GM18520 (cell line): ENCODE data around the gene EFCAB14.
A peak's percentile ranks its signal among the peaks of the same experiment; 100 is the strongest.
"Not testable (repeated sequence)": the region's sequence is repeated elsewhere in the genome, so short reads cannot be mapped to it uniquely, and the experiment has no call there.

Experiments
- ATAC-seq: cut with Tn5 transposase; IDR thresholded peaks from one replicate; pipeline ENCODE4 v1.9.1; 2021; ENCODE audit not compliant: unreplicated experiment

Gene EFCAB14

GRCh38 chr1:46687921-46688509 lies 30.9 kb downstream of the EFCAB14 start:
- ATAC-seq = no peak

GRCh38 chr1:46687093-46687659 lies 31.7 kb downstream of the EFCAB14 start:
- no peak for ATAC-seq

- ATAC-seq = no peak
Observed at GRCh38 chr1:46686255-46686654, 32.7 kb downstream of the EFCAB14 start.

DNA sequence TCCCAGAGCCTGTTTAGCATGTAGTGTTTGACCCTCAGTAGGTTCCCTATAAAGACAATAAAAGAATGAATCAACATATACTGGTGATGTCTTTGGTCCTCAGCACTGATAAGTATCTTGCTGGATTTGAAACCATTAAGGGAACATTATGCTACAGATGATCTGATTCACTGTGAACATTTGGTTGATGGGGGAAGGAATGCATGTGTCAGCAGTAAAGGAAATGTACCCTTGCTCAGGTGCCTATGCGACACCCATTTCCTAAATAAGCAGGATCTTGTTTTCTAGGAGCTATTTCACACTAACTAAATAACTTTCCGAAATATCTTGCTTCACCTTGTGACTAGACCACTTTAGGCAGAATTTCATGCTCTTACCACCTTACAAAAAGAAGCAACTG lies 34.2 kb downstream of the EFCAB14 start:
- ATAC-seq = no peak

DNA sequence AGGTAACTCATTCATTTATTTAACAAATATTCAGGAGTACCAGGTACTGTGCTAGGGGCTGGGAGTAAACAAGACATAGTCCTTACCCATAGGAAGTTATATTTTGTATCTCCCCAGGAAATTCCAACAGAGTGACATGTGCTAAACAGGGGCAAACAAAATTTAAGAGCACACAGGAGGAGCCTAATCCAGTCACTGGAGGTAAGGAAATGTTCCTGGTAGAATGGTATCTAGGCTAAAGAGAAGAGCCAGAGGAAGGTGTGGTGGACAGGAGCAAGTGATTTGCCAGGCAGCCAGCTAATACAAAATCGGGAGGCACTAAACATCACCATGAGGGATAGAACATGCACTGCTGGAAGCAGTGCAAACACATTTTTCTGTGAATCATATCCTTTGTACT lies 36.9 kb downstream of the EFCAB14 start:
- no peak for ATAC-seq

DNA sequence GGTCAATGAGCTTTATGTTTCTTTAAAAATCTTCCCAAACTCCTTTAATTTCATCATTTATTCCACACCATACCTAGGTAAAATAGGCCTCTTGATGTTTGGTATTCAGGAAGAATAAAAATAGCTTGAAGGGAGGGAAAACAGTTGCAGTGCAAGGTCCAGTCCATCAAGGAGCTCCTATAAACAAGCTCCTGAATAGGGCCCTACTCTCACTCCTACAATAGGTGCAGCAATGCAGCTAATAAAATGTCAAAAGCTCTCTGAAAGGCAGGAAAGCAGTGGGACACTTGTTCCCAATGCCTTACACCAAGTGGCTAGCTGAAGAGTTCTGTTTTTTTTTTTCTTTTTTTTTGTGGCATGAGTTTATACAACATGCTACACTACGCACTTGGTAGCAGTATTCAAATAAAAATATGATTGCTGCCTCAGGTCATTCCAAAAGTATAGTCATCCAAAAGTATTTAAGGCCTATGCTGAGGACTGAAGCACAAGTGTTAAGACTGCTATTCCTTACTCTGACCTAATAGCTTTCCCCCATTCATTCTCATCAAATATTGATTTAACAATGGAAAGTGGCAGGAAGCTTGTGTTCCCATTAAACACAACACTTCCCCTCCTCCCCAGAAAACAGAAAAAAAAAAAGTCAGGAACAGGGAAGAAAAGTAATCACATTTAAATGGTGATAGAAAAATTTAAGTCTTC lies 37.4 kb downstream of the EFCAB14 start:
- no peak for ATAC-seq

- no peak for ATAC-seq
Observed at GRCh38 chr1:46679789-46680573, 38.9 kb downstream of the EFCAB14 start.

DNA sequence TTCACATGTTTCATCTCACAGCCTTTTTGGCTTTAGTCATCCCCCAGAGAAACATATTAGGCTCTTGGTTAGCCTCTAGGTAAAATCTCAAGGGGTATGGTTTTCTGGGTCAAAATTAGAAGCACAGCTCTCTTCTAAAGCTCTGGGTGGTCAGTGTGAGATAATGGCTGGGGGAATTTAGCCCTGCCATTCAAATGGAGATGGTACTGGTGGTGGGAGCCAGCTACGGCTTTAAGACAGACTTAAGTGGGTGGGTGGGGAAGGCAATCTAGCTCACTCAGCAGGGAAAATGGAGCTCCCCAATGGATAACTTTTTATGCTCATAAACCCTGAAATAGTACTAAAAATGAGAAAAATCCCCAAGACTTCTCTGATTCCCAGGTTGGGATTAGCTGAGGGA lies 41.6 kb downstream of the EFCAB14 start:
- ATAC-seq = no peak

- no peak for ATAC-seq
Observed at GRCh38 chr1:46676531-46676930, 42.4 kb downstream of the EFCAB14 start.

DNA sequence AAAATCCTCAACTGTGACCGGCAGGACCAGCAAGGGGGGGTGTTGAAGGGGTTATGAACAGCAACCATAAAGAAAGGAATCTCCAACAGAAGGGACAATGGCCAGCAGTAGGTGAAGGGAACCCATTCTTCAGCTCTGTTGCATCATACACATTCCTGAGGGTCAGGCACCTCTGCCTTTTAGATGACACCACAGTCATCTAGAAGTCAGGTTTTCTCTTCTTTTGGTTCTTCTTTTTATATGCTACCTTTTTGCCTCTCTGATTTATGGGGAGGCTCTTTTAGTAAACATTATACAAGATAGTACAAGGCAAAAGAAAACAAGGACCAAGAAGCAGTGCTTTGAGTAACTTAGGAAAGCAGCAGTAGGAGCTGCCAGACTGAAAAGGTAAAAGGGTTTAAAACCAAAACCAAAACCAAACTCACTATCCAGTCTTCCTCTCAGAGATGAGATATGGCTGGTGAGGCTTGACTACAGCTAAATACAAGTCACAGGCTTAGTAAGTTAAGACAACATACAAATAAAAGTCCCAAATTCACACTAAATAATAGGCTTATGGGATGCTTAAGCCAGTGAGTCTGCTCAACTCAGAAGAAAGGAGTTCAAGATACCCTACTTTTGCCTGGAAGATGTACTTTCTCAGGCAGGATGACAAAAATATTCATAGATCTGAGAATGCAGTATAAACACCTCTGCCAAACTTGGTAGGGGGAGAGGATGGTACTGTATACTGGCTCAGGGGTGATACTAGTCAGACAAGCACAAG lies 43.2 kb downstream of the EFCAB14 start:
- peak; percentile 44 for ATAC-seq

DNA sequence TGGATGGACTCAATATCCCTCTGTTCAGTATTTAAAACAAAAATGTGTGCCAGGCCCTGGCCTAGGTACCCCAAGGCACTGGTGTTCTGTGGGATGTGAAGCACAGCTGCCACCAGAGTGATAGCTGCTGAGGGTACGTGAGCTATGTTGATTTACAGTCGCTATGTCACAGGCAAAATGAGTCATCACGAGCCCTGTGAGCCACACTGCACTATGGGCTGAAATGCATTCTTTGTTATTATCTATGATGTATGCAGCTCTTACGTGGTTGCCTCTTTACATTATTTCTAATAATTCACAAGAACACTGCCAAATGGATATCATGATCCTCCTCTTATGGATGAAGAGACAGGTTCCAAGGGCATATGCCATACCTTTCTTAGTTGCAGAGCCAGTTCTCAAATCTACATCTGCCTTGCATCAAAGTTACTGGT lies 45.1 kb downstream of the EFCAB14 start:
- ATAC-seq = no peak

- ATAC-seq = no peak
Observed at GRCh38 chr1:46672696-46673095, 46.2 kb downstream of the EFCAB14 start.

DNA sequence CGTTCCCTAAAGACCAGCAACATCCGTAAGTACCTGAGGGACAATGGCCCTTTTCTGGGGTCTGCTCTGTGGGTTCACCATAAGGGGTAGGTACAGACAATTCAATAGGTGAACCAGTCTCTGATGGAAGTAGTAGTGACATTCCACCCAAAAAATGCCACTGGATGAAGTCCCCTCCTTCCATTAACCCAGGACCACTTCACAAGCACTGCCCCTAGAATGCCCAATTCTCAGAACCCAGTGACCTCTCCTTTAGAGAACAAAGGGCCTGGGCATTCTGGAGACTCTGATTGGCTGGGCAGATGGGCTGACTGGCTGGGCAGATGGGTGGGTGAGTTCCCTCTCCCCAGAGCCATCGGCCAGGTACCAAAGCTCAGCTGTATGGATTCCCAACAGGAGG lies 47.4 kb downstream of the EFCAB14 start, which contains the start of gene TEX38:
Gene TEX38, plus strand, starts transcription at position 301 of the 400 bp plus-strand sequence. Its CDS starts 81 bp downstream, at position 382.
- no peak for ATAC-seq

GRCh38 chr1:46670134-46670533 lies 48.8 kb downstream of the EFCAB14 start:
- no peak for ATAC-seq

GRCh38 chr1:46667782-46668760 lies 50.8 kb downstream of the EFCAB14 start, which contains the start of gene ATPAF1:
Gene ATPAF1, minus strand, starts transcription at chr1:46668364. Its CDS starts 42 bp downstream, at chr1:46668322.
- ATAC-seq = peak; percentile 64

GRCh38 chr1:46665983-46666382 lies 52.9 kb downstream of the EFCAB14 start:
- ATAC-seq = no peak

DNA sequence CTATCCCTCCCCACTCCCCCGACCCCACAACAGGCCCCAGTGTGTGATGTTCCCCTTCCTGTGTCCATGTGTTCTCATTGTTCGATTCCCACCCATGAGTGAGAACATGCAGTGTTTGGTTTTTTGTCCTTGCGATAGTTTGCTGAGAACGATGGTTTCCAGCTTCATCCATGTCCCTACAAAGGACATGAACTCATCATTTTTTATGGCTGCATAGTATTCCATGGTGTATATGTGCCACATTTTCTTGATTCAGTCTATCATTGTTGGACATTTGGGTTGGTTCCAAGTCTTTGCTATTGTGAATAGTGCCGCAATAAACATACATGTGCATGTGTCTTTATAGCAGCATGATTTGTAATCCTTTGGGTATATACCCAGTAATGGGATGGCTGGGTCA lies 56.0 kb downstream of the EFCAB14 start:
- not testable (repeated sequence) for ATAC-seq

GRCh38 chr1:46660116-46660515 lies 58.8 kb downstream of the EFCAB14 start:
- peak; percentile 81 for ATAC-seq

DNA sequence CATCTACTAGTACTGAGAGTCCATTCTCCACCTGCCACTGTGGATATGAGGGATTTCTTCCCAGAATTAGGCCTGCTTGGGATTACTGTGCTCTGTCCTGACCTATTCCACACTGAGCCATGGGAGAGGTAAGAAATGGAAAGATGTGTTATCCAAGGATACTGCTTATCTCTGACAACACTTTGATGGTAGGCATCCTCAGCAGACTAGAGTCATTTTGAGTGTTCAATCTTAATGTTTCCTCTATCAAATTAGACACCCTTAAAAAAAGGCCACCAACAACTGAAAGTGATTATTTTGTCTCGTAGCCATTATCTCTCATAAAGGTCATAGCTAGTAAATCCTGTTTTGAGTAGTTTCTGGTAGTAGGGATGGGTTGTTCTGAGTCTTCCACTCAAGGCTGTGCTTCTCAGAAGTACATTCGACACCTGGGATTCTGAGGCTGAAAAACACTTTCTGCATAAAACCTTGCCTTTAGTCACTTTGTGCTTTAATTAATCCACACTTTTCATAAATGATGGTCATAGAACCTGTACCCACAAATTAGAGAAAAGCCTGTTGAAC lies 59.5 kb downstream of the EFCAB14 start:
- ATAC-seq = no peak
